K562 (cell line): ENCODE results near the gene KLHL25. TPM values are rescaled to one million over a fixed set of nuclear protein-coding genes. Genes with fewer than 3 reads are reported as not detected.

Experiments used
- ATAC-seq: fragments of 200-7000 bp; cut with Tn5 transposase; 3 replicates; pipeline ENCODE4 v1.9.1; 2020; ENCODE audit warnings: moderate library complexity
- BruUV-seq: library from RNA; stranded (reverse); fragments of 400-500 nt; replicated peaks from 2 replicates; lab custom pipeline; 2021; lab: Mats Ljungman, UMichigan
- CTCF ChIA-PET: fragments of 300-600 bp; formaldehyde crosslinking; extraction: SDS; loops from one replicate; lab custom pipeline; 2021; ENCODE audit warnings: low intra/inter-chr PET ratio; lab: Yijun Ruan, JAX
- POLR2A ChIA-PET: fragments of 300-600, 350-650 bp; sonication (Branson Sonifier 250); formaldehyde crosslinking; extraction: SDS; loops from one replicate; lab custom pipeline; 2021; ENCODE audit warnings: antibody characterized with exemption, inconsistent platforms; lab: Yijun Ruan, JAX
- DNase-seq, 4 experiments: peaks; one replicate each; pipeline versions ENCODE4 v3.0.0 to v3.0.0-alpha.2; 2011 to 2018; ENCODE audit warnings: low spot score in 3 of 4, mixed read lengths in 3 of 4; ENCODE audit errors: extremely low read depth in 1 of 4
- FAIRE-seq: peaks from 2 replicates; lab custom pipeline; 2011; peaks lifted over from hg19 to GRCh38; lab: Jason Lieb, UNC
- H2AFZ ChIP-seq: 2 replicates; pipeline ENCODE4 v1.6.0; 2011; ENCODE audit warnings: low read depth, low read length, control low read depth, inconsistent platforms
- H3K27ac ChIP-seq: fragments of 200-600 bp; 3 replicates; pipeline ENCODE4 v1.8.0; 2011; ENCODE audit warnings: low read depth, mild to moderate bottlenecking, control low read depth, inconsistent platforms, low read length, moderate library complexity, mixed read lengths; ENCODE audit errors: extremely low read depth
- H3K27me3 ChIP-seq, 2 experiments: fragments of 300-600 bp in 1 of 2; 2 replicates in 1 of 2; 3 replicates in 1 of 2; pipeline versions ENCODE4 v1.6.0 to v1.8.0; 2011; ENCODE audit warnings: inconsistent platforms in 2 of 2, low read length in 2 of 2, mild to moderate bottlenecking in 1 of 2, mixed read lengths in 1 of 2, moderate library complexity in 1 of 2; ENCODE audit not compliant: control insufficient read depth in 2 of 2, insufficient read depth in 2 of 2
- H3K36me3 ChIP-seq: fragments of 300-600 bp; 3 replicates; pipeline ENCODE4 v1.8.0; 2011; ENCODE audit warnings: mild to moderate bottlenecking, low read length, inconsistent platforms; ENCODE audit not compliant: control insufficient read depth, insufficient read depth
- H3K4me1 ChIP-seq, 2 experiments: fragments of 200-600 bp in 1 of 2; replicated peaks in 1 of 2; 2 replicates in 1 of 2; 3 replicates in 1 of 2; pipeline versions ENCODE4 v1.5.1 to v1.8.0; 2011; ENCODE audit warnings: inconsistent platforms in 2 of 2, low read length in 2 of 2, mild to moderate bottlenecking in 1 of 2, mixed read lengths in 1 of 2, moderate library complexity in 1 of 2; ENCODE audit not compliant: control insufficient read depth in 2 of 2, insufficient read depth in 2 of 2
- H3K4me2 ChIP-seq: 2 replicates; pipeline ENCODE4 v1.6.1; 2011; ENCODE audit warnings: low read length, control low read depth, inconsistent platforms, mixed read lengths; ENCODE audit not compliant: insufficient read depth
- H3K4me3 ChIP-seq: fragments of 200-600 bp; sonication (generic), shearing (Covaris generic); 2 replicates; pipeline ENCODE4 v1.5.1; 2016; ENCODE audit warnings: control low read depth, inconsistent platforms
- H3K79me2 ChIP-seq: fragments of 200-600 bp; 3 replicates; pipeline ENCODE4 v1.8.0; 2011; ENCODE audit warnings: low read length, inconsistent platforms; ENCODE audit not compliant: control insufficient read depth, insufficient read depth
- H3K9ac ChIP-seq, 2 experiments: 2 replicates each; pipeline versions ENCODE4 v1.6.0 to v1.6.1; 2011; ENCODE audit warnings: low read depth in 2 of 2, low read length in 2 of 2, control low read depth in 1 of 2, inconsistent platforms in 1 of 2, mild to moderate bottlenecking in 1 of 2, mixed read lengths in 1 of 2; ENCODE audit not compliant: insufficient read depth in 1 of 2
- H3K9me1 ChIP-seq: one replicate; pipeline ENCODE4 v1.6.0; 2011; ENCODE audit warnings: inconsistent platforms, mild to moderate bottlenecking, low read length, moderate library complexity; ENCODE audit not compliant: control insufficient read depth, insufficient read depth
- H3K9me3 ChIP-seq: replicated peaks from 2 replicates; pipeline ENCODE4 v1.5.1; 2011; ENCODE audit warnings: low read depth, low read length, inconsistent platforms; ENCODE audit not compliant: control insufficient read depth, insufficient read depth
- H4K20me1 ChIP-seq: replicated peaks from 2 replicates; pipeline ENCODE4 v1.6.1; 2011; ENCODE audit warnings: low read length, inconsistent platforms, mixed read lengths; ENCODE audit not compliant: control insufficient read depth, insufficient read depth
- BACH1 ChIP-seq: fragments of 200-800 bp; sonication (Bioruptor generic); IDR thresholded peaks from 2 replicates; pipeline ENCODE4 v1.6.1; 2016; ENCODE audit warnings: missing genetic modification characterization, missing compliant biosample characterization
- FOSL1 ChIP-seq: fragments of 200-800 bp; sonication (Bioruptor generic); conservative IDR thresholded peaks from 2 replicates; pipeline ENCODE4 v1.6.1; 2016; ENCODE audit warnings: missing genetic modification characterization, missing compliant biosample characterization
- KDM1A ChIP-seq, 2 experiments: fragments of 450-650 bp; IDR thresholded peaks; 2 replicates each; pipeline ENCODE4 v1.6.1; 2016; ENCODE audit warnings: mild to moderate bottlenecking in 2 of 2
- SREBF2 ChIP-seq: sonication (generic); formaldehyde crosslinking; IDR thresholded peaks from 2 replicates; pipeline ENCODE4 v1.4.0; 2020; ENCODE audit warnings: mild to moderate bottlenecking, missing genetic modification reagents
- ZBTB9 ChIP-seq: fragments of 450-650 bp; formaldehyde crosslinking; IDR thresholded peaks from 2 replicates; pipeline ENCODE4 v1.4.0; 2020; ENCODE audit warnings: mild to moderate bottlenecking, moderate library complexity
- ZC3H4 ChIP-seq: sonication (generic); formaldehyde crosslinking; IDR thresholded peaks from 2 replicates; pipeline ENCODE4 v1.9.0; 2021; ENCODE audit warnings: missing genetic modification reagents, borderline replicate concordance
- ZNF311 ChIP-seq: fragments of 250-450 bp; sonication (Bioruptor Pico); IDR thresholded peaks from 2 replicates; pipeline ENCODE4 v1.4.0; 2020; ENCODE audit warnings: mild to moderate bottlenecking, moderate library complexity
- ZNF778 ChIP-seq: fragments of 450-650 bp; formaldehyde crosslinking; IDR thresholded peaks from 2 replicates; pipeline ENCODE4 v1.4.0; 2020; ENCODE audit warnings: mild to moderate bottlenecking, moderate library complexity
- WGBS: fragments of 100-300 bp; shearing (Covaris generic); methylation state at CpG from one replicate; pipeline ENCODE4 v1.1.6; 2016; ENCODE audit warnings: low coverage, mixed read lengths; ENCODE audit not compliant: insufficient coverage; ENCODE audit errors: missing lambda C conversion rate; 5-methylcytosine and 5-hydroxymethylcytosine counted together
- in situ Hi-C: fragments of 300-500 bp; cut with MboI; formaldehyde crosslinking; loops from 4 replicates; pipeline ENCODE4 v1.15.0; 2018; ENCODE audit warnings: inconsistent platforms, mixed read lengths
- intact Hi-C: fragments of 100-400 bp; cut with micrococcal nuclease; formaldehyde crosslinking; loops from 2 replicates; pipeline ENCODE4 v1.14.2; 2022
- polyA plus RNA-seq, 8 experiments: library from polyadenylated mRNA; depleted of rRNA in 4 of 8; stranded (reverse) in 5 of 8; unstranded in 3 of 8; fragments of >200 nt; fragmentation: Nextera tagmentation in 2 of 8; fragmentation: Illumina TruSeq in 1 of 8; extraction: Ambion mirVana in 2 of 8; extraction: Trizol in 1 of 8; gene quantifications; 2 replicates each; pipeline versions ENCODE4 v1.2.1 to v1.2.3, GENCODE V29; 2011 to 2014; ENCODE audit warnings: inconsistent platforms in 1 of 8, missing spikeins in 1 of 8
- total RNA-seq, 7 experiments: library from RNA; depleted of rRNA in 6 of 7; stranded (reverse); fragments of >200 nt in 6 of 7; fragmentation: Illumina TruSeq in 2 of 7; extraction: Trizol in 2 of 7; gene quantifications; 2 replicates each; pipeline versions ENCODE4 v1.2.1 to v1.2.3, GENCODE V29; 2011 to 2021; ENCODE audit warnings: low replicate concordance in 1 of 7
- TF ChIP-seq, protein P1 (sequence below): fragments of 450-650 bp; formaldehyde crosslinking; IDR thresholded peaks from 2 replicates; pipeline ENCODE4 v1.4.0; 2020; ENCODE audit warnings: mild to moderate bottlenecking, moderate library complexity
- TF ChIP-seq, protein P2 (sequence below): fragments of 200-600 bp; sonication (generic); IDR thresholded peaks from one replicate; pipeline ENCODE4 v1.6.1; 2012; ENCODE audit warnings: mild to moderate bottlenecking, low read depth, low read length, inconsistent platforms

The KLHL25 gene
- total and polyA plus RNA-seq, 9 of the 15 experiments (the other 6 are each of a cell fraction or from before 2014, with no cell fraction given) = 0.04 to 0.14 (median 0.10) TPM; not detected in 3

DNA sequence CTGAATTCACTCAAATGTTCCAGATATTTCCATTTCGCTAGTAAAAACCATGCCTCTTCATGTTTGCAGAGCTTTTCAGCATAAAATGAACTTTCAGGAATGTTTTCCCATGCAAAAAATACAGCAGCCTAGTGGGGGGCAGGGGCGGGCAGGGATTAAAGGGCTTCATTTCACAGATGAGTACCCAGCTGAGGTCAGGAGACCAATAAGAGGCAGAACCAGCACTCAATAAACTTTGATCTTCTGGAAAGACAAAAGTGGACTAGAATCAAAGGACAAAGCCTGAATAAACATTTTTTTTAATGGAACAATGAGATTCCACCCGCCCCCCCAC is 8.0 kb downstream of the KLHL25 start:
- H3K9me1 ChIP-seq = no peaks in the 10 kb centered on the region
- no peaks in the 10 kb centered on the region for H3K4me1 ChIP-seq
- no peaks in the 10 kb centered on the region for H3K36me3 ChIP-seq
- ATAC-seq (no peak), DNase-seq (no peak), FAIRE-seq (no peak)
- H3K79me2 ChIP-seq = no peaks in the 10 kb centered on the region
- CTCF ChIA-PET = no interaction called here
- 0 out of 2 replicates have a peak, but pooled peaks cover 6% of the 10 kb centered on the region for H4K20me1 ChIP-seq
- no TSS peak for BruUV-seq
- in situ Hi-C loops = no loop called here
- H2AFZ ChIP-seq = no peak overlapping the region
- no peak overlapping the region for H3K27ac ChIP-seq
- peaks cover 7 to 33% of the 10 kb centered on the region in 2 experiments; a peak in 3 of 5 replicates for H3K27me3 ChIP-seq
- POLR2A ChIA-PET = no interaction called here
- H3K9ac ChIP-seq = no peak overlapping the region
- H3K4me2 ChIP-seq = no peak overlapping the region
- intact Hi-C loops = no loop called here
- 2% methylated on average over 3 of the region's 3 CpGs for WGBS
- no peak overlapping the region for H3K4me3 ChIP-seq
- H3K9me3 ChIP-seq = no peaks in the 10 kb centered on the region
- TF ChIP-seq ZNF778 (CRISPR knock-in tag) = no peak
- no peak for TF ChIP-seq ZNF311
- TF ChIP-seq BACH1 (tag) = no peak
- no peak for TF ChIP-seq ZBTB9 (CRISPR knock-in tag)
- TF ChIP-seq, protein P1, sequence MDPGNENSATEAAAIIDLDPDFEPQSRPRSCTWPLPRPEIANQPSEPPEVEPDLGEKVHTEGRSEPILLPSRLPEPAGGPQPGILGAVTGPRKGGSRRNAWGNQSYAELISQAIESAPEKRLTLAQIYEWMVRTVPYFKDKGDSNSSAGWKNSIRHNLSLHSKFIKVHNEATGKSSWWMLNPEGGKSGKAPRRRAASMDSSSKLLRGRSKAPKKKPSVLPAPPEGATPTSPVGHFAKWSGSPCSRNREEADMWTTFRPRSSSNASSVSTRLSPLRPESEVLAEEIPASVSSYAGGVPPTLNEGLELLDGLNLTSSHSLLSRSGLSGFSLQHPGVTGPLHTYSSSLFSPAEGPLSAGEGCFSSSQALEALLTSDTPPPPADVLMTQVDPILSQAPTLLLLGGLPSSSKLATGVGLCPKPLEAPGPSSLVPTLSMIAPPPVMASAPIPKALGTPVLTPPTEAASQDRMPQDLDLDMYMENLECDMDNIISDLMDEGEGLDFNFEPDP (CRISPR knock-in tag) = no peak
- TF ChIP-seq ZC3H4 (CRISPR knock-in tag) = no peak
- TF ChIP-seq FOSL1 (tag) = no peak
- no peak for TF ChIP-seq KDM1A (IDR thresholded peaks at IDR 0.05)
- TF ChIP-seq, protein P2, sequence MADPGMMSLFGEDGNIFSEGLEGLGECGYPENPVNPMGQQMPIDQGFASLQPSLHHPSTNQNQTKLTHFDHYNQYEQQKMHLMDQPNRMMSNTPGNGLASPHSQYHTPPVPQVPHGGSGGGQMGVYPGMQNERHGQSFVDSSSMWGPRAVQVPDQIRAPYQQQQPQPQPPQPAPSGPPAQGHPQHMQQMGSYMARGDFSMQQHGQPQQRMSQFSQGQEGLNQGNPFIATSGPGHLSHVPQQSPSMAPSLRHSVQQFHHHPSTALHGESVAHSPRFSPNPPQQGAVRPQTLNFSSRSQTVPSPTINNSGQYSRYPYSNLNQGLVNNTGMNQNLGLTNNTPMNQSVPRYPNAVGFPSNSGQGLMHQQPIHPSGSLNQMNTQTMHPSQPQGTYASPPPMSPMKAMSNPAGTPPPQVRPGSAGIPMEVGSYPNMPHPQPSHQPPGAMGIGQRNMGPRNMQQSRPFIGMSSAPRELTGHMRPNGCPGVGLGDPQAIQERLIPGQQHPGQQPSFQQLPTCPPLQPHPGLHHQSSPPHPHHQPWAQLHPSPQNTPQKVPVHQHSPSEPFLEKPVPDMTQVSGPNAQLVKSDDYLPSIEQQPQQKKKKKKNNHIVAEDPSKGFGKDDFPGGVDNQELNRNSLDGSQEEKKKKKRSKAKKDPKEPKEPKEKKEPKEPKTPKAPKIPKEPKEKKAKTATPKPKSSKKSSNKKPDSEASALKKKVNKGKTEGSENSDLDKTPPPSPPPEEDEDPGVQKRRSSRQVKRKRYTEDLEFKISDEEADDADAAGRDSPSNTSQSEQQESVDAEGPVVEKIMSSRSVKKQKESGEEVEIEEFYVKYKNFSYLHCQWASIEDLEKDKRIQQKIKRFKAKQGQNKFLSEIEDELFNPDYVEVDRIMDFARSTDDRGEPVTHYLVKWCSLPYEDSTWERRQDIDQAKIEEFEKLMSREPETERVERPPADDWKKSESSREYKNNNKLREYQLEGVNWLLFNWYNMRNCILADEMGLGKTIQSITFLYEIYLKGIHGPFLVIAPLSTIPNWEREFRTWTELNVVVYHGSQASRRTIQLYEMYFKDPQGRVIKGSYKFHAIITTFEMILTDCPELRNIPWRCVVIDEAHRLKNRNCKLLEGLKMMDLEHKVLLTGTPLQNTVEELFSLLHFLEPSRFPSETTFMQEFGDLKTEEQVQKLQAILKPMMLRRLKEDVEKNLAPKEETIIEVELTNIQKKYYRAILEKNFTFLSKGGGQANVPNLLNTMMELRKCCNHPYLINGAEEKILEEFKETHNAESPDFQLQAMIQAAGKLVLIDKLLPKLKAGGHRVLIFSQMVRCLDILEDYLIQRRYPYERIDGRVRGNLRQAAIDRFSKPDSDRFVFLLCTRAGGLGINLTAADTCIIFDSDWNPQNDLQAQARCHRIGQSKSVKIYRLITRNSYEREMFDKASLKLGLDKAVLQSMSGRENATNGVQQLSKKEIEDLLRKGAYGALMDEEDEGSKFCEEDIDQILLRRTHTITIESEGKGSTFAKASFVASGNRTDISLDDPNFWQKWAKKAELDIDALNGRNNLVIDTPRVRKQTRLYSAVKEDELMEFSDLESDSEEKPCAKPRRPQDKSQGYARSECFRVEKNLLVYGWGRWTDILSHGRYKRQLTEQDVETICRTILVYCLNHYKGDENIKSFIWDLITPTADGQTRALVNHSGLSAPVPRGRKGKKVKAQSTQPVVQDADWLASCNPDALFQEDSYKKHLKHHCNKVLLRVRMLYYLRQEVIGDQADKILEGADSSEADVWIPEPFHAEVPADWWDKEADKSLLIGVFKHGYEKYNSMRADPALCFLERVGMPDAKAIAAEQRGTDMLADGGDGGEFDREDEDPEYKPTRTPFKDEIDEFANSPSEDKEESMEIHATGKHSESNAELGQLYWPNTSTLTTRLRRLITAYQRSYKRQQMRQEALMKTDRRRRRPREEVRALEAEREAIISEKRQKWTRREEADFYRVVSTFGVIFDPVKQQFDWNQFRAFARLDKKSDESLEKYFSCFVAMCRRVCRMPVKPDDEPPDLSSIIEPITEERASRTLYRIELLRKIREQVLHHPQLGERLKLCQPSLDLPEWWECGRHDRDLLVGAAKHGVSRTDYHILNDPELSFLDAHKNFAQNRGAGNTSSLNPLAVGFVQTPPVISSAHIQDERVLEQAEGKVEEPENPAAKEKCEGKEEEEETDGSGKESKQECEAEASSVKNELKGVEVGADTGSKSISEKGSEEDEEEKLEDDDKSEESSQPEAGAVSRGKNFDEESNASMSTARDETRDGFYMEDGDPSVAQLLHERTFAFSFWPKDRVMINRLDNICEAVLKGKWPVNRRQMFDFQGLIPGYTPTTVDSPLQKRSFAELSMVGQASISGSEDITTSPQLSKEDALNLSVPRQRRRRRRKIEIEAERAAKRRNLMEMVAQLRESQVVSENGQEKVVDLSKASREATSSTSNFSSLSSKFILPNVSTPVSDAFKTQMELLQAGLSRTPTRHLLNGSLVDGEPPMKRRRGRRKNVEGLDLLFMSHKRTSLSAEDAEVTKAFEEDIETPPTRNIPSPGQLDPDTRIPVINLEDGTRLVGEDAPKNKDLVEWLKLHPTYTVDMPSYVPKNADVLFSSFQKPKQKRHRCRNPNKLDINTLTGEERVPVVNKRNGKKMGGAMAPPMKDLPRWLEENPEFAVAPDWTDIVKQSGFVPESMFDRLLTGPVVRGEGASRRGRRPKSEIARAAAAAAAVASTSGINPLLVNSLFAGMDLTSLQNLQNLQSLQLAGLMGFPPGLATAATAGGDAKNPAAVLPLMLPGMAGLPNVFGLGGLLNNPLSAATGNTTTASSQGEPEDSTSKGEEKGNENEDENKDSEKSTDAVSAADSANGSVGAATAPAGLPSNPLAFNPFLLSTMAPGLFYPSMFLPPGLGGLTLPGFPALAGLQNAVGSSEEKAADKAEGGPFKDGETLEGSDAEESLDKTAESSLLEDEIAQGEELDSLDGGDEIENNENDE = no peak
- no peak for TF ChIP-seq SREBF2
